RWPE1 (cell line): Measurements from ENCODE around the gene KRT20.

Source experiments
- CTCF ChIA-PET: fragments of 350-600 bp; sonication (Branson Sonifier 250); formaldehyde crosslinking; extraction: SDS; loops from one replicate; lab custom pipeline; 2021; lab: Yijun Ruan, JAX
- POLR2A ChIA-PET: fragments of 400-600 bp; formaldehyde crosslinking; extraction: SDS; loops from one replicate; lab custom pipeline; 2020; ENCODE audit warnings: antibody characterized with exemption; ENCODE audit not compliant: low non-redundant PET; lab: Yijun Ruan, JAX
- DNase-seq: peaks from one replicate; pipeline ENCODE4 v3.0.0; 2012; ENCODE audit warnings: low spot score
- H3K27ac ChIP-seq: fragments of 450-650 bp; 2 replicates; pipeline ENCODE4 v1.5.1; 2017
- CTCF ChIP-seq: fragments of 450-650 bp; conservative IDR thresholded peaks from 2 replicates; pipeline ENCODE4 v1.5.1; 2017; ENCODE audit warnings: low read depth, mild to moderate bottlenecking

Gene KRT20

GRCh38 chr17:40916366-40916765 is 31.3 kb upstream of the KRT20 start:
- CTCF ChIA-PET: no interaction called here
- POLR2A ChIA-PET: no interaction called here
- DNase-seq: no peak
- peak overlapping the region; percentile 56 for H3K27ac ChIP-seq
- no peak for TF ChIP-seq CTCF

- H3K27ac ChIP-seq: no peak overlapping the region; the same call in 1 of the 2 replicates
- POLR2A ChIA-PET: no interaction called here
- DNase-seq: peak; percentile 26
- CTCF ChIA-PET: no interaction called here
- TF ChIP-seq CTCF: no peak
These were observed 30.7 kb upstream of the KRT20 start for GRCh38 chr17:40915721-40916256.

- no peak overlapping the region for H3K27ac ChIP-seq
- ChIA-PET CTCF (interaction anchor here (0.6 kb wide), 1 partner anchor 39 kb away, joined by 4 read pairs; no protein-coding TSS in a partner anchor), POLR2A (no interaction called here)
- no peak for TF ChIP-seq CTCF
- DNase-seq: peak; percentile 90
These were observed 30.2 kb upstream of the KRT20 start for GRCh38 chr17:40915199-40915661.

DNA sequence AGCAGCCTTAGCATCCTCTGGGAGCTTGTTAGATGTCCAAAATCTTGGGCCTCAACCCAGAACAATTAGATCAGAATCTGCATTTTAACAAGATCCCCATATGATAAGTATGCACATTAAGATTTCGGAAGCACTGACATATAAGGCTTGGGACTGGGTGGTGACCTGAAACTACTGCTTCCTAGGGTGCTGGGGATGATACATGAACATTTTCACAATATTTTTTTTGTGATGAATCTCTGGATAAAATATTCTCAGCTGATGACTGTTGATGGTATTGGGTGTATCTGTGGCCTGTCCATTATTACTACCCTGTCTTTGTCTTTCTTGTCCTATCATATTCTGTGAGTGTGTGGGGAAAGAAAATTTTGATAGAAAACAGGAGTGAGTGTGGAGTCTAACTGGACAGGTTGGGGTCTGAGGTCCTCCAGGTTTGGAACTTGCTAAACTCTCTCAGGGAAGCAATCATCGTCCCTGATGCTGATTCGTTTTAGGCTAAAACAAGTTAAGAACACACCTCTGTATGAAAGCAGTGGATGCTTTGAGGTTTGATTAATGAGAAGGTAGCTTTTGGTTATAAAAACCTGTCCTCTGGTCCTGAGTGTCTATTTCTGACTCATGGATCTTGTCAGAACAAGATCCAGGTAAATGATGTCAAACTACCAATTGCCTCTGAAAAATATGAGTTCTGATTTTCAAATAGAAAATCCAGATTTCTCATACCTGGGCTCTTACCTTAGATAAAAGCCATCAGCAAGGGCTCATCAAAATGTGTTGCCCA is 29.2 kb upstream of the KRT20 start:
- no peak overlapping the region for H3K27ac ChIP-seq
- DNase-seq: peak; percentile 45
- POLR2A ChIA-PET: no interaction called here
- TF ChIP-seq CTCF: no peak
- CTCF ChIA-PET: interaction anchor here (0.6 to 1.0 kb wide), 3 partner anchors 35 to 634 kb away, joined by 3 to 4 read pairs (median 3); no protein-coding TSS in a partner anchor

DNA sequence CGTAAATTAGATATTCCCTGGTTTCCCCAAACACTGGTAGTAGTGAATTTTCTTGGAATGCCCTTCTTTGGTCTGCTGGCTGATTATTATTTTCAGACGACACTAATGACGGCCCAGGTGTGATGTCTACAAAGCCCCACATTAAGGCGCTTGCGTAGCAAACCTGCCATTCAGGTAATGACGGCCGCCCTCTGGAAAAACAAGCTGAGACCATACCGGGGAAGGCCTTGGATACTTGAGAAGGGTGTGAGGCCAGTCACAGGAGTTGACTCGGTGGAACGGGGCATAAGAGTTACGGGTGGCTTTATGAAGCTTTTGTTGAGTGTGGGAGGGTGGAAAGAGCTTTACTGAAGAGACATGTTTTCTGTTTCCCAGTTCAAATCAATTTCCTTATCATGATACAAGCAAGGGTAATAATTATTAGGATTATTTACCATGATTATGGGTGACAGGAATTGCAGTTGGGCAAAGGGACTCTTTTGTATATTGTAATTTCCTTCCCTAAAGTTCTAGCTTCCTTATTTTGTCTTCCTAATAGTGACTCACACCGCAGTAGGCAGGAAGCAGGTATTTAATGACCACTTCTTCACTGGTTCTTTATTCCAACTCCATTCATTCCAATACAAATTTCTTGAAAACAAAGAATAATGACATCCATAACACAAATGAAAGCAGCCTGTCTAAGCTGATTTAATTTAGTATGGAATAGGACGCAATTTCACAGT is 27.6 kb upstream of the KRT20 start:
- no peak for TF ChIP-seq CTCF
- H3K27ac ChIP-seq: no peak overlapping the region
- no peak for DNase-seq
- ChIA-PET CTCF (interaction anchor here (0.6 to 1.1 kb wide), 3 partner anchors 20 to 736 kb away, joined by 3 to 4 read pairs (median 3); no protein-coding TSS in a partner anchor), POLR2A (interaction anchor here (0.7 kb wide), 1 partner anchor 48 kb away, joined by 3 read pairs; no protein-coding TSS in a partner anchor)

DNA sequence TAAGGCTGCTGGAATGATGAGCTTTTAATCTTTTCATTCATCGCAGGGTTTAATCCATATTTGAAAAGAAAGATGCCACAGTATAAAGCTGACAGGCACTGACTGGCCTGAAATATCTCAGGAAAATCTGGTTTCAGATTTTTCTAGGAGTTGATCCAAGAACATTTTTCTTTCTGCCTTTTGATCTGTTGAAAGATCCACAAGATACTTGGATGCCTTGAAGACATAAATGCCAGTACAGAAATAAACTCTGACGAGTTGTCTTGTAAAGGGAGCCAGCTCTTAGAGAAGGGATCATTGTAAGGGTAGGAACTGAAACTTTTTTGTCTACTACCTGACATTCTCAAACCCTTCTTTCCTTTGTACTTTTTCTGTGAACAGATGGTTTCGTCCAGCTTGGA is 25.4 kb upstream of the KRT20 start:
- ChIA-PET CTCF (interaction anchor here (0.6 to 1.7 kb wide), 5 partner anchors 54 to 752 kb away, joined by 3 to 6 read pairs (median 4); no protein-coding TSS in a partner anchor), POLR2A (no interaction called here)
- TF ChIP-seq CTCF: no peak
- no peak for DNase-seq
- peak overlapping the region; percentile 90 for H3K27ac ChIP-seq
